ENCODE results near the gene FETUB. TPM values are rescaled to one million over a fixed set of nuclear protein-coding genes. Genes with fewer than 3 reads are reported as not detected.
A peak's percentile ranks its signal among the peaks of the same experiment; 100 is the strongest.

FETUB gene
- polyA plus RNA-seq, 2 of the 4 experiments (the other 2 are of a cell fraction), result 0.06 to 0.10 TPM

DNA sequence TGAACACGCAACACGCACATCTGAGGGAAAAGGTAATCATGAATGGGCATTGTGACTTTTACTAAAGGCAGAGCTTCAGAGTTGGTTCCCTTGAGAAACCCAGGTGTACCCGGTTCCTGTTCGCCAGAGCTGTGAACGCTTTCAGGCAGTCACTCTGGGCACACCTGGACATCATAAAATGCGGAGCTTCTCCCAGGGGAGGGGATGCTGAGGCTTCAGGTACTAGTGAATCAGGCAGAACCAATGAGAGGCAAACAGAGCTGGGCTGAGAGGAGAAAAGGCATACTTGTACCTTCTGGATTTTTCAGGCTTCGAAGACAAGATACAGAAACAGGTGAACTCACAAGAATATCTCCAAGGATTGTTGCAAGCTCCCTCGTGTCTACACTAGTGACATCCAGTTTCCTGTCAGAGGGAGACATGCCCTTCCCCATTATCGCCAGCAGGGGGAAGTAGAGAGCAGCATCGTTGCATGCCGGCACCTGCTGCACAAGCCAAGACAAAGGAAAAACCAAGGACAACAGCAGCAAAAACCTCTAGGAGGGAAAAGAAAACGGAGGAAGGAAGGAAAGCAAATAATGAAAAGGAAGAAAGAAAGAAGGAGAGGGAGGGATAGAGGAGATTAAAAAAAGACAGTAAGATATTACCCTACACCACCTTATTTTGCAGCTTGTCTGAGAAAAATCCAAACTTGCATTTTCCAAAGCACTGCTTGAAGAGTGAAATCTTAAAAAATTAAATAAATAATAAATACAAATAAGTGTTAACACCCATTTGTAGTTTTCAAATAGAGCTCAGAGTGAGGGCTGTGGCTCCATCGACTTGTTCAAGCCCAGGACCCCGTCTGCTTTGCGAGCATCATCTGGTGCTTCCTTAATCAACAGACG is 25.4 kb upstream of the FETUB start:
- no peak overlapping the region for H3K4me2 ChIP-seq
- ATAC-seq, result peak; percentile 67 to 77; a peak in 4 of 6 replicates
- 34% methylated on average over 14 of the region's 16 CpGs for WGBS (ENCODE audit: missing lambda C conversion rate)

DNA sequence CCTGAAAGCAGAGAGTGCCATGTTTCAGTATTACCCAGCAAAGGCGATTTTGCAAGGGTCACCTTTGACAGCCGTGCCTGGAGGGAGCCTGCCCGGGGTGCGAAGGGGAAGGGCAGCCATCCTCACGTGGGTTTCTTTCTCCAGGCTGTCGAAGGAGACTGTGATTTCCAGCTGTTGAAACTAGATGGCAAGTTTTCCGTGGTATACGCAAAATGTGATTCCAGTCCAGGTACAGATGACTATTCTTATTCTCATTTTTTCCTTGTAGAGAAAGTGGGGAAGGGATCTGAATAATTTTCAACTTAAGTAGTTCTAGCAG is 23.9 kb upstream of the FETUB start:
- DNase-seq (ENCODE audit: low read depth in 1 of 2, low spot score in 1 of 2) (no peak), ATAC-seq (no peak), FAIRE-seq (no peak)
- Histone ChIP-seq H3K4me2 (peak overlapping the region; percentile 82; the same call in 1 of the 3 replicates), H3K4me3 (no peak overlapping the region), H3K27ac (peak overlapping the region in 1 of 2 experiments; percentile 71; a peak in 2 of 6 replicates), H3K9me3 (no peaks in the 10 kb centered on the region), H3K4me1 (peaks cover 8% of the 10 kb centered on the region)
- 89% methylated on average over 8 of the region's 8 CpGs for WGBS (ENCODE audit: missing lambda C conversion rate)
- ChIA-PET POLR2A (interaction anchor here (1.2 to 1.8 kb wide), 2 partner anchors 46 to 168 kb away, joined by 5 to 16 read pairs; partner anchors contain the start of genes DNAJB11 and EIF4A2), CTCF (interaction anchor here (0.9 to 5.5 kb wide), 33 partner anchors 8 to 702 kb away, joined by 3 to 62 read pairs (median 7); partner anchors contain the start of genes DNAJB11, EIF4A2, FETUB and TBCCD1)
- TF ChIP-seq, protein P1, sequence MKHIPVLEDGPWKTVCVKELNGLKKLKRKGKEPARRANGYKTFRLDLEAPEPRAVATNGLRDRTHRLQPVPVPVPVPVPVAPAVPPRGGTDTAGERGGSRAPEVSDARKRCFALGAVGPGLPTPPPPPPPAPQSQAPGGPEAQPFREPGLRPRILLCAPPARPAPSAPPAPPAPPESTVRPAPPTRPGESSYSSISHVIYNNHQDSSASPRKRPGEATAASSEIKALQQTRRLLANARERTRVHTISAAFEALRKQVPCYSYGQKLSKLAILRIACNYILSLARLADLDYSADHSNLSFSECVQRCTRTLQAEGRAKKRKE (CRISPR knock-in tag; IDR thresholded peaks at IDR 0.05; ENCODE audit: low read depth), result no peak
- TF ChIP-seq CHD2 (IDR thresholded peaks at IDR 0.05; ENCODE audit: low read length, partially characterized antibody) (no peak), RAD21 (conservative IDR thresholded peaks at IDR 0.05 in 1 of 2, IDR thresholded peaks at IDR 0.05 in 1 of 2) (no peak), EHMT2 (IDR thresholded peaks at IDR 0.05; ENCODE audit: low read depth) (no peak), MAZ (IDR thresholded peaks at IDR 0.05; ENCODE audit: borderline replicate concordance, low read depth, low read length) (no peak), ZFP36 (IDR thresholded peaks at IDR 0.05; ENCODE audit: borderline replicate concordance, partially characterized antibody) (no peak), HOXB13 (CRISPR knock-in tag; IDR thresholded peaks at IDR 0.05; ENCODE audit: low read depth) (no peak), SREBF2 (IDR thresholded peaks at IDR 0.05) (no peak), NPAS2 (CRISPR knock-in tag; IDR thresholded peaks at IDR 0.05; ENCODE audit: borderline replicate concordance) (no peak), MAFK (IDR thresholded peaks at IDR 0.05; ENCODE audit: partially characterized antibody) (no peak)
- TF ChIP-seq, protein P2, sequence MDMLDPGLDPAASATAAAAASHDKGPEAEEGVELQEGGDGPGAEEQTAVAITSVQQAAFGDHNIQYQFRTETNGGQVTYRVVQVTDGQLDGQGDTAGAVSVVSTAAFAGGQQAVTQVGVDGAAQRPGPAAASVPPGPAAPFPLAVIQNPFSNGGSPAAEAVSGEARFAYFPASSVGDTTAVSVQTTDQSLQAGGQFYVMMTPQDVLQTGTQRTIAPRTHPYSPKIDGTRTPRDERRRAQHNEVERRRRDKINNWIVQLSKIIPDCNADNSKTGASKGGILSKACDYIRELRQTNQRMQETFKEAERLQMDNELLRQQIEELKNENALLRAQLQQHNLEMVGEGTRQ (IDR thresholded peaks at IDR 0.05), result no peak
- TF ChIP-seq, protein P3, sequence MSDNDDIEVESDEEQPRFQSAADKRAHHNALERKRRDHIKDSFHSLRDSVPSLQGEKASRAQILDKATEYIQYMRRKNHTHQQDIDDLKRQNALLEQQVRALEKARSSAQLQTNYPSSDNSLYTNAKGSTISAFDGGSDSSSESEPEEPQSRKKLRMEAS (IDR thresholded peaks at IDR 0.05), result no peak
- TF ChIP-seq, protein P4, sequence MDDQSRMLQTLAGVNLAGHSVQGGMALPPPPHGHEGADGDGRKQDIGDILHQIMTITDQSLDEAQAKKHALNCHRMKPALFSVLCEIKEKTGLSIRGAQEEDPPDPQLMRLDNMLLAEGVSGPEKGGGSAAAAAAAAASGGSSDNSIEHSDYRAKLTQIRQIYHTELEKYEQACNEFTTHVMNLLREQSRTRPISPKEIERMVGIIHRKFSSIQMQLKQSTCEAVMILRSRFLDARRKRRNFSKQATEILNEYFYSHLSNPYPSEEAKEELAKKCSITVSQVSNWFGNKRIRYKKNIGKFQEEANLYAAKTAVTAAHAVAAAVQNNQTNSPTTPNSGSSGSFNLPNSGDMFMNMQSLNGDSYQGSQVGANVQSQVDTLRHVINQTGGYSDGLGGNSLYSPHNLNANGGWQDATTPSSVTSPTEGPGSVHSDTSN (IDR thresholded peaks at IDR 0.05), result no peak
- TF ChIP-seq, protein P5, sequence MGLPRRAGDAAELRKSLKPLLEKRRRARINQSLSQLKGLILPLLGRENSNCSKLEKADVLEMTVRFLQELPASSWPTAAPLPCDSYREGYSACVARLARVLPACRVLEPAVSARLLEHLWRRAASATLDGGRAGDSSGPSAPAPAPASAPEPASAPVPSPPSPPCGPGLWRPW (IDR thresholded peaks at IDR 0.05), result no peak
- TF ChIP-seq, protein P6, sequence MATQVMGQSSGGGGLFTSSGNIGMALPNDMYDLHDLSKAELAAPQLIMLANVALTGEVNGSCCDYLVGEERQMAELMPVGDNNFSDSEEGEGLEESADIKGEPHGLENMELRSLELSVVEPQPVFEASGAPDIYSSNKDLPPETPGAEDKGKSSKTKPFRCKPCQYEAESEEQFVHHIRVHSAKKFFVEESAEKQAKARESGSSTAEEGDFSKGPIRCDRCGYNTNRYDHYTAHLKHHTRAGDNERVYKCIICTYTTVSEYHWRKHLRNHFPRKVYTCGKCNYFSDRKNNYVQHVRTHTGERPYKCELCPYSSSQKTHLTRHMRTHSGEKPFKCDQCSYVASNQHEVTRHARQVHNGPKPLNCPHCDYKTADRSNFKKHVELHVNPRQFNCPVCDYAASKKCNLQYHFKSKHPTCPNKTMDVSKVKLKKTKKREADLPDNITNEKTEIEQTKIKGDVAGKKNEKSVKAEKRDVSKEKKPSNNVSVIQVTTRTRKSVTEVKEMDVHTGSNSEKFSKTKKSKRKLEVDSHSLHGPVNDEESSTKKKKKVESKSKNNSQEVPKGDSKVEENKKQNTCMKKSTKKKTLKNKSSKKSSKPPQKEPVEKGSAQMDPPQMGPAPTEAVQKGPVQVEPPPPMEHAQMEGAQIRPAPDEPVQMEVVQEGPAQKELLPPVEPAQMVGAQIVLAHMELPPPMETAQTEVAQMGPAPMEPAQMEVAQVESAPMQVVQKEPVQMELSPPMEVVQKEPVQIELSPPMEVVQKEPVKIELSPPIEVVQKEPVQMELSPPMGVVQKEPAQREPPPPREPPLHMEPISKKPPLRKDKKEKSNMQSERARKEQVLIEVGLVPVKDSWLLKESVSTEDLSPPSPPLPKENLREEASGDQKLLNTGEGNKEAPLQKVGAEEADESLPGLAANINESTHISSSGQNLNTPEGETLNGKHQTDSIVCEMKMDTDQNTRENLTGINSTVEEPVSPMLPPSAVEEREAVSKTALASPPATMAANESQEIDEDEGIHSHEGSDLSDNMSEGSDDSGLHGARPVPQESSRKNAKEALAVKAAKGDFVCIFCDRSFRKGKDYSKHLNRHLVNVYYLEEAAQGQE (IDR thresholded peaks at IDR 0.05), result no peak

More for the DNA sequence above, 25.4 kb upstream of the FETUB start:
- peak overlapping the region in 1 of 2 experiments; percentile 53; a peak in 2 of 6 replicates for H3K27ac ChIP-seq
- H3K9me3 ChIP-seq, result no peaks in the 10 kb centered on the region
- peak; percentile 55 to 70 for TF ChIP-seq RAD21 (conservative IDR thresholded peaks at IDR 0.05 in 1 of 2, IDR thresholded peaks at IDR 0.05 in 1 of 2)
- TF ChIP-seq, protein P3 (IDR thresholded peaks at IDR 0.05), result peak; percentile 45; the same call in 1 of the 2 replicates
- TF ChIP-seq ZFP36 (IDR thresholded peaks at IDR 0.05; ENCODE audit: borderline replicate concordance, partially characterized antibody), result no peak
- peak; percentile 64 for TF ChIP-seq SMC3 (IDR thresholded peaks at IDR 0.05)
- TF ChIP-seq, protein P1 (CRISPR knock-in tag; IDR thresholded peaks at IDR 0.05; ENCODE audit: low read depth), result no peak
- TF ChIP-seq, protein P7, sequence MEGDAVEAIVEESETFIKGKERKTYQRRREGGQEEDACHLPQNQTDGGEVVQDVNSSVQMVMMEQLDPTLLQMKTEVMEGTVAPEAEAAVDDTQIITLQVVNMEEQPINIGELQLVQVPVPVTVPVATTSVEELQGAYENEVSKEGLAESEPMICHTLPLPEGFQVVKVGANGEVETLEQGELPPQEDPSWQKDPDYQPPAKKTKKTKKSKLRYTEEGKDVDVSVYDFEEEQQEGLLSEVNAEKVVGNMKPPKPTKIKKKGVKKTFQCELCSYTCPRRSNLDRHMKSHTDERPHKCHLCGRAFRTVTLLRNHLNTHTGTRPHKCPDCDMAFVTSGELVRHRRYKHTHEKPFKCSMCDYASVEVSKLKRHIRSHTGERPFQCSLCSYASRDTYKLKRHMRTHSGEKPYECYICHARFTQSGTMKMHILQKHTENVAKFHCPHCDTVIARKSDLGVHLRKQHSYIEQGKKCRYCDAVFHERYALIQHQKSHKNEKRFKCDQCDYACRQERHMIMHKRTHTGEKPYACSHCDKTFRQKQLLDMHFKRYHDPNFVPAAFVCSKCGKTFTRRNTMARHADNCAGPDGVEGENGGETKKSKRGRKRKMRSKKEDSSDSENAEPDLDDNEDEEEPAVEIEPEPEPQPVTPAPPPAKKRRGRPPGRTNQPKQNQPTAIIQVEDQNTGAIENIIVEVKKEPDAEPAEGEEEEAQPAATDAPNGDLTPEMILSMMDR (IDR thresholded peaks at IDR 0.05), result peak; percentile 71
- H3K4me1 ChIP-seq, result peaks cover 8% of the 10 kb centered on the region
- peak; percentile 71 to 76 for DNase-seq (ENCODE audit: low read depth in 1 of 2, low spot score in 1 of 2)
- H3K4me3 ChIP-seq, result no peak overlapping the region
- CTCF ChIA-PET, result interaction anchor here (0.7 to 5.5 kb wide), 46 partner anchors 8 to 671 kb away, joined by 3 to 62 read pairs (median 4); partner anchors contain the start of genes DNAJB11, FETUB and TBCCD1
- FAIRE-seq, result no peak
- POLR2A ChIA-PET, result interaction anchor here (0.6 kb wide), 2 partner anchors 168 to 169 kb away, joined by 3 read pairs; partner anchors contain the start of gene EIF4A2
